Activated CD8-positive, alpha-beta memory T cell treated with anti-CD3 and anti-CD28 coated beads for 48 hours (primary cell): ENCODE measurements around the gene CUTA.
"Not testable (repeated sequence)": the region's sequence is repeated elsewhere in the genome, so short reads cannot be mapped to it uniquely, and the experiment has no call there.

Experiments
- DNase-seq, 3 experiments: peaks; one replicate each; pipeline ENCODE4 v3.0.0-alpha.2; 2020; ENCODE audit warnings: low read depth in 2 of 3, low spot score in 2 of 3

CUTA gene

DNA sequence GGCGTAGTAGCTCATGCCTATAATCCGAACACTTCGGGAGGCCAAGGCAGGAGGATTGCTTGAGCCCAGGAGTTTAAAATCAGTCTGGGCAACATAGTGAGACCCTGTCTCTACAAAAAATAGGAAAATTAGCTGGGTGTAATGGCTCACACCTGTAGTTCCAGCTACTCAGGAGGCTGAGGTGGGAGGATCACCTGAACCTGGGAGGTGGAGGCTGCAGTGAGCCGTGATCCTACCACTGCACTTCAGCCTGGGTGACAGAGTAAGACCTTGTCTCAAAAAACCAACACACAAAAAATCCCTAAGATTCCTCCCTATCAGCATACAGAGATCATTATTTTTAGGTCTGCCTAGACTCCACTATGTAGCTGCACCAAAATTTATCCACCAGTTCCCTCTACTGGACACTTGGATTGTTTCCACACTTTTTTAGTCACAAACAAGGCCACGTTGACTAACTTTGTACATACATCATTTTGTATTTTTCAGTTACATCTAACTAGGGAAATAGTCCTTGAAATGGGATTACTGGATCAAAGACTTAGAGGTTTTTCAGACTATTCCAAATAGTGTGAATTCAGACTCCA, 10.7 kb downstream of the CUTA start:
- DNase-seq: no peak

DNA sequence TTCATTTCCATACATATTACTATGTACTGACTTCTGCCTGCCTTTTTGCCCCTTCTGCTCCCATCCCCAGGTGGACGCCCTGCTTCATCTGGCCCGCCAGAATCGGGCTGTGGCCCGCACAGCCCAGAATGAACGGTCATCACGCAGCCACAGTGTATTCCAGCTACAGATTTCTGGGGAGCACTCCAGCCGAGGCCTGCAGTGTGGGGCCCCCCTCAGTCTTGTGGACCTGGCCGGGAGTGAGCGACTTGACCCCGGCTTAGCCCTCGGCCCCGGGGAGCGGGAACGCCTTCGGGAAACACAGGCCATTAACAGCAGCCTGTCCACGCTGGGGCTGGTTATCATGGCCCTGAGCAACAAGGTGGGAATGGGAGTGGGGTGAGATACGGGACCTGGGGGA, 11.8 kb downstream of the CUTA start:
- DNase-seq: no peak

DNA sequence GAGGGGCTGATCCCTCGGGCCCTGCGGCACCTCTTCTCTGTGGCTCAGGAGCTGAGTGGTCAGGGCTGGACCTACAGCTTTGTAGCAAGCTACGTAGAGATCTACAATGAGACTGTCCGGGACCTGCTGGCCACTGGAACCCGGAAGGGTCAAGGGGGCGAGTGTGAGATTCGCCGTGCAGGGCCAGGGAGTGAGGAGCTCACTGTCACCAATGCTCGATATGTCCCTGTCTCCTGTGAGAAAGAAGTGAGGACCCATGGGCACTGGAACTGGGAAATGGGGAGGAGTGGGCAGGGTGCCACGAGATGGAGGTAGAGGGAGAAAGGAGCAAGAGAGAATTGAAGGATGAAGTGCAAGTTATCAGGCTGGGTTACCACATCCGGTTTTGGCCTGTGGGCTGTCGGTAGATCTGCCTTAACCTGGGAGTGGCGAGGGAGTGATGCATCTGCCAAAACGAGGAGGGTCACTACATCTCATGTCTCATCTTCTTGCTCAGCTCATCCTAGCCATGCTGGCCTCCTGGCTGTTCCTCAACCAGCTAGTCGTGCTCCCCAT, 12.4 kb downstream of the CUTA start:
- DNase-seq: no peak

- DNase-seq: no peak
Observed at GRCh38 chr6:33404884-33405283, 13.0 kb downstream of the CUTA start.

DNA sequence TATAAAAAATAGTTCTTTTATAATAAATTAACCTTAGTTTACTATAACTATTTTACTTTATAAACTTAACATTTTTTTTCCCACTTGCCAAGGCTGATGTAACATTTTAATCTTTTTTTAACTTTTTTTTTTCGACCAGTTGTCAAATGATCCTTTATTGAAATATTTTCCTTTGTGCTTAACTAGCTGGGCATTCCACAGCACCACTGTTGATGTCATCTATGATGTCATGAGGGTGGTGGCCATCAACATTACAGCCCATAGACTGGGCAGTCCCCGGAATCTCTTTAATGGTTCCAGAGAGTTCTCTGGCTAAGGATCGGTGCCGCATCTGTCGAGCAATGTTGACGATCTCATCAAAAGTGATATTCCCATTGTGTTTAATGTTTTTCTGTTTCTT, 18.0 kb downstream of the CUTA start:
- DNase-seq: not testable (repeated sequence)

DNA sequence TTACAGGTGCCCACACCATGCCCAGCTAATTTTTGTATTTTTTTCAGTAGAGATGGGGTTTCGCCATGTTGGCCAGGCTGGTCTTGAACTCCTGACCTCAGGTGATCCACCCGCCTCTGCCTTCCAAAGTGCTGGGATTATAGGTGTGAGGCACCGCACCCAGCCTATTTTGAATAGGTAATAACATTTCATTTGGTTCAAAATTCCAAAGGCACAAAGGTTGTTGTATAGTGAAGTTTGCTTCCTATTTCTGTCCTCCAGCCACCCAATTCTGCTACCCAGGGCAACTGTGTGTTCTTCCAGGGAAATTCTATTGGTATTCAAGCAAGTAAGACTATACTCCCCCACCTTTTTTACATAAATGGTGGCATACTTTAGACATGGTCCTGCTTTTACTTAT, 19.3 kb downstream of the CUTA start:
- not testable (repeated sequence) for DNase-seq

DNA sequence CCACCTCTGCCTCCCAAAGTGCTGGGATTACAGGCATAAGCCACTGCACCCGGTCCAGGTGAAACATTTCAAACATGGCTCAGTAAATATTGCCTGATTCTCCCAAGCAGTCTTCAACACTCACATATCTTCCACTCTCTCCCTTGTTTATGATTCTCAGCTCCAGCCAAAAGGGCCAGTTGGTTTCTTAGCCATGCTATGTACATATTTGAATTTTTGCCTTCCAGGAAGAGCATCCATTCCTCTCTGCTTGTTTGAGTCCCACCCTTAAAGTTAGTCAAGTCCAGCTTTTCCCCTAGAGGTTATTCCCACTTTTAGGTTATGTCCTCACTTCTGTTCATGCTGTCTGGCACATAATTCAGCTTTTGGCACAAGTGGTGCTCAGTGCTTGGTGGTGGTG, 20.4 kb downstream of the CUTA start:
- no peak for DNase-seq

DNA sequence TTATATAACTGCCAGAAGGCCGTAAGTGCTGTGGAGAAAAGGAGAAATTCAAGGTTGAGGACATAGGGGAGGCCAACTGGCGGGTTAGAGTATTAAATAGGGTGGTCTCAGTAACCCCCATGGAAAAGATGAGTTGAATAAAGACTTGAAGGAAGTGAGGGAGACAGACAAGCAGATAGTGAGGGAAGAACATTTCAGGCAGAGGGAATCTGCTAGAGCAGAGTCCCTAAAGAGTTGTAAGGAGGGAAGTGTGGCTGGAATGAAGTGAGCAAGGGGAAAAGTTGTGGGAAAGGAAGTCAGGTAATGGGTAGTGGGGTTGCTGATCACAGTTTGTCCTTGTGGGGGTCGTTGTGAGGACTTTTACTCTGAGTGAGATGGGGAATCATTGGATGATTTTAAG, 24.9 kb downstream of the CUTA start:
- no peak for DNase-seq

DNA sequence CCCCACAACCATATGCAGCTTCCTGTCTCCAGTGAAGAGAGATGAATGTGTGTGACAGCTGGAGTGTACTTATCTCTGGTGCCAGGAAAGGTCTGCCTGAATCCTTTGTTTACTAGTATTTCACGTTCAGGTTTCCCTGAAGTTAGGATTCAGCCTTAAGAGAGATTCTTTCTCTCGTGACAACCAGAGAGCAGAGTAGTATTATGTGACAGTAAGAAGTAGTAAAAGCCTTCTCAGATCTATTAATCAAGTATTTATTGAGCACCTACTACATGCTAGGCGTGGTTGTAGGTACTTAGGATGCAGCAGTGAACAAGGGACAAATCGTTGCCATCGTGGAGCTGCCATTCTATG, 25.3 kb downstream of the CUTA start:
- DNase-seq: no peak

GRCh38 chr6:33391922-33392594, 25.8 kb downstream of the CUTA start:
- DNase-seq: peak in 2 of 3 experiments; percentile 26 to 36

DNA sequence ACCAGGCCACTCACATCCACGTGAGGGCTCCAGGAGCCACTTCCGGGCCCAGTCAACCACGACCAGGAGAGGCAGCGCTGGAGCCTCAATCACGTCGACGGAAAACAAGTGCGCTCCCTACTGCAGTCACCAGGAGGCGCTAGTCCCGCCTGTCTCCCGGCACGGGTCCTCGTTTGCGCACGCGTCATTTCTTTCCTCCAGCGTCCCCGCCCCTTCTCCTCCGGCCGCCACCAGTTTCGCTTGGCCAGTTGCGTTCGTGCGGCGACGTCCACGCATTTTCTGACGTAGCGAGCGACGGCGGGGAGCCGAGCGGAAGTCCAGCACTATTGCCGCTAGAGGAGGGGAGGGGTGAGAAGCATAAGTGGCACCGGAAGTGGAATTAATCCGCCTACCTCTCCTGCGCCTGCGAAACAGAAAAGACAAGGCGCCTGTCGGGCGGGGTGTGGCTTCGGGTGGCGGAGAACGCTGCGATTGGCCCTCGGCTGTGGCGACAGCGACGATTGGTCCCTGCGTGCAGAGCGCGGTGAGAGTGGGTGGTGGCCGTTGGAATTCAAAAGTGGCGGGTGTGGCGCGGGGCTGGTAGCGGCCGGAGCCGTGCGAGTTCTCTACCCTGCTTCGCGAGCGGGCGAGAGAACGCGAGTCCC, 26.5 kb downstream of the CUTA start, which contains the start of gene KIFC1:
TSS of gene KIFC1 (plus strand) at position 546 of the 644 bp plus-strand sequence. CDS start 163 bp downstream, outside the sequence.
- peak; percentile 94 to 99 (median 98) for DNase-seq

- no peak for DNase-seq
Observed at GRCh38 chr6:33390767-33391277, 27.1 kb downstream of the CUTA start.

DNA sequence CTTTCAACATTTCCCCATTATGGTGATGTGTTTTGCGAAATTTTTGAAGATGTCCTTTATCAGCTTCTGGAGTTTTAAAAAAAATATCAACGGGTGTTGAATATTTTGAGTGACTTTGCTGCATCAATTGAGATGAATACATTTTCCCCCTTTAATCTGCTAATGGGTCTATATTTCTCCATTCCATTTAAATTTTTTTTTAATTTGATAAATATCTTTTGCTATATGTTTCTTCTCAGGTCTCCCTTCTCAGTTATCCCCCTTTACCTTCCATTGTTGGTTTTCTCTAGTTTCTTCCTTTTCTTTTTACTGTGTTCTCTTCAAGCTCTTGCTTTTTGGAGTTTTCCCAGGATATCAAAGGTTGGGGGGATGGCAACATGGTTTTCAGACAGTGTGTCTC, 27.7 kb downstream of the CUTA start:
- DNase-seq: no peak

GRCh38 chr6:33384581-33385020, 33.3 kb downstream of the CUTA start:
- DNase-seq: no peak

DNA sequence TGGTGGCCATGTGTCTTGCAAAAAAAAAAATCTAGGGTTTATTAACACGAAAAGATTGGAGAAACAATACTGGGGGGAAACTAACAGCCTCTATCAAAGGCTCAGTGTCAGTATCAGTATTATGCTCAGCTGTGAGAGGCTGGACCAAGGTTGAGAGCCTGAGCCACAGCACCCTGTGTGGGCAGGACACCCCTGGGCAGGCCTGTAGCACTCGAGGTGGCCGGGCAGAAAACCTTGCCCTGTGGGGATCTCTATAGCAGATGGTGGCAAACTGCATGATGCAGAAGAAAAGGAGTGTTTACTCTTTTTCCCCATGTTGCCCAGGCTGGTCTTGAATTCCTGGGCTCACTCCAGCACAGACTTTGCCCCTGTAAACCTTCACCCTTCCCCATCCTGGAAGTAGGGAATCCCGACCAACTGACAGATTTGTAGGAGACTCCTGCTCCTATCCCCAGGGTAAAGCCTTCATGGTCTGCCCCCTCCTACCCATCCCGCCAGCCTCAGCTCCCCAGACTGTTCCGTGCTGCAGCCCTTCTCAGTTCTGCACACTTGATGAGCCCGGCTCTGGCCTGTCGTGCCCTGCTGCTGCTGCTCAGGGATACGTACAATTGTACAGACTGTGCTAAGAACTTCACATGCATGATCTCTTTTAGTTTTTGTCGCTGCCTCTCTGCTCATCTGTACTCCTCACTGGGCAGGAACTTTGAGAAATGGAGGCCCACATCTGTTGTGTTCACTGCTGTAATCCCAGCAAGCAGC, 34.3 kb downstream of the CUTA start:
- no peak for DNase-seq

- no peak for DNase-seq
Observed at GRCh38 chr6:33380272-33380981, 37.5 kb downstream of the CUTA start.

- not testable (repeated sequence) for DNase-seq
Observed at GRCh38 chr6:33379184-33379583, 38.7 kb downstream of the CUTA start.

- no peak for DNase-seq
Observed at GRCh38 chr6:33377171-33377570, 40.7 kb downstream of the CUTA start.

- no peak for DNase-seq
Observed at GRCh38 chr6:33375143-33375671, 42.7 kb downstream of the CUTA start.
